ENCODE results near the gene ADGRG3.

Gene ADGRG3

GRCh38 chr16:57649846-57650245 lies 18.3 kb upstream of the ADGRG3 start:
- TF ChIP-seq CTCF (IDR thresholded peaks at IDR 0.05; ENCODE audit: control insufficient read depth, insufficient read depth, low read depth, low read length, missing control alignments) = no peak
- no peak overlapping the region for H3K4me3 ChIP-seq (ENCODE audit: control insufficient read depth, low read depth, low read length)
- DNase-seq (ENCODE audit: low read depth) = no peak

GRCh38 chr16:57651344-57652333 lies 16.5 kb upstream of the ADGRG3 start:
- no peak for DNase-seq (ENCODE audit: low read depth)
- no peak for TF ChIP-seq CTCF (IDR thresholded peaks at IDR 0.05; ENCODE audit: control insufficient read depth, insufficient read depth, low read depth, low read length, missing control alignments)
- H3K4me3 ChIP-seq (ENCODE audit: control insufficient read depth, low read depth, low read length) = no peak overlapping the region

- DNase-seq (ENCODE audit: low read depth) = no peak
- TF ChIP-seq CTCF (IDR thresholded peaks at IDR 0.05; ENCODE audit: control insufficient read depth, insufficient read depth, low read depth, low read length, missing control alignments) = no peak
- H3K4me3 ChIP-seq (ENCODE audit: control insufficient read depth, low read depth, low read length) = no peak overlapping the region
These were observed 15.2 kb upstream of the ADGRG3 start for GRCh38 chr16:57652695-57653471.

GRCh38 chr16:57653936-57654335 lies 14.2 kb upstream of the ADGRG3 start:
- no peak for DNase-seq (ENCODE audit: low read depth)

GRCh38 chr16:57656342-57656955 lies 11.7 kb upstream of the ADGRG3 start:
- TF ChIP-seq CTCF (IDR thresholded peaks at IDR 0.05; ENCODE audit: control insufficient read depth, insufficient read depth, low read depth, low read length, missing control alignments) = no peak
- DNase-seq (ENCODE audit: low read depth) = no peak
- no peak overlapping the region for H3K4me3 ChIP-seq (ENCODE audit: control insufficient read depth, low read depth, low read length)

More at GRCh38 chr16:57653936-57654335, 14.2 kb upstream of the ADGRG3 start:
- no peak overlapping the region for H3K4me3 ChIP-seq (ENCODE audit: control insufficient read depth, low read depth, low read length)
- TF ChIP-seq CTCF (IDR thresholded peaks at IDR 0.05; ENCODE audit: control insufficient read depth, insufficient read depth, low read depth, low read length, missing control alignments) = no peak

GRCh38 chr16:57657228-57657627 lies 10.9 kb upstream of the ADGRG3 start:
- no peak overlapping the region for H3K4me3 ChIP-seq (ENCODE audit: control insufficient read depth, low read depth, low read length)
- no peak for TF ChIP-seq CTCF (IDR thresholded peaks at IDR 0.05; ENCODE audit: control insufficient read depth, insufficient read depth, low read depth, low read length, missing control alignments)
- no peak for DNase-seq (ENCODE audit: low read depth)
